Activated CD4-positive, alpha-beta T cell treated with anti-CD3 and anti-CD28 coated beads, Interleukin-2, Interleukin-4, amounts not matched to agents 100 ng/mL and 50 ng/mL, durations not matched to agents 16 hours and 8 hours (primary cell): ENCODE results near the gene STX5.
A peak's percentile ranks its signal among the peaks of the same experiment; 100 is the strongest.
"Not testable (repeated sequence)": the region's sequence is repeated elsewhere in the genome, so short reads cannot be mapped to it uniquely, and the experiment has no call there.

Experiments used
- DNase-seq: peaks from one replicate; pipeline ENCODE4 v3.0.0-alpha.2; 2020; ENCODE audit warnings: low spot score

The STX5 gene

DNA sequence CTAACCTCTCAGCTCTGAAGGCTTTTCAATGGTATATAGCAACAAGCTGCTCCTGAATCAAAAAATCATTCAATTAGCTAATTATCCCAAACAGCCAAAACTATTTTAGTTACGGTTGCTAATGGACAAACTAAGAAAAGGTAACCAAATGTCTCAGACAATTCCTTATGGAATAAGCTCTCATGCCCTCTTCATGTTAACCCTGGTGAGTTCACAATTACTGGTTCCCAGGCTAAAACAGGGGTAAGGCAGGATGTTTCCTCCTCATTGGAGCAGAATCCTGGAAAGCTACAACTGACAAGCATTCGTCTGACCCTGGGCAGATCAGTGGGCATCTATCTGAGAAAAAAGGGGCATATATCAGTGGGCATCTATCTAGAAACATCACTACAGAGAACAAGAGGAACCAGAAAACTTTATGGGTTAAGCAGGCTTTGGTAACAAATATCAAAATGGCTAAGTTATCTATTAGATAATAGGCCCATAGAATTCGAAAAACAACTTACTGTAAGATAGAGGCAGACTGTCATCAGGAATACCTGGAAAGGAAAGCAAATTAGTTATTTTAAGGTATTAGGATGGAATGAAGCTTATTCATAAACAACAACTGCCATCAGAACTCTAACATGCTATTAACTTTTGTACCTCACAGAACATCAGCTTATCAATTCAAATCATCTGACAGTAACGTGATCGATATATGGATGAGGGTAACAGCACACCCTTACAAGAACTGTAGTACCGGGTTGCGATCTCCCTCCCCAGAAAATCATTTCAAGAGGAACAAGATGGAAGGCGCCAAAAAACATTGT is 22.4 kb upstream of the STX5 start:
- DNase-seq, result no peak

DNA sequence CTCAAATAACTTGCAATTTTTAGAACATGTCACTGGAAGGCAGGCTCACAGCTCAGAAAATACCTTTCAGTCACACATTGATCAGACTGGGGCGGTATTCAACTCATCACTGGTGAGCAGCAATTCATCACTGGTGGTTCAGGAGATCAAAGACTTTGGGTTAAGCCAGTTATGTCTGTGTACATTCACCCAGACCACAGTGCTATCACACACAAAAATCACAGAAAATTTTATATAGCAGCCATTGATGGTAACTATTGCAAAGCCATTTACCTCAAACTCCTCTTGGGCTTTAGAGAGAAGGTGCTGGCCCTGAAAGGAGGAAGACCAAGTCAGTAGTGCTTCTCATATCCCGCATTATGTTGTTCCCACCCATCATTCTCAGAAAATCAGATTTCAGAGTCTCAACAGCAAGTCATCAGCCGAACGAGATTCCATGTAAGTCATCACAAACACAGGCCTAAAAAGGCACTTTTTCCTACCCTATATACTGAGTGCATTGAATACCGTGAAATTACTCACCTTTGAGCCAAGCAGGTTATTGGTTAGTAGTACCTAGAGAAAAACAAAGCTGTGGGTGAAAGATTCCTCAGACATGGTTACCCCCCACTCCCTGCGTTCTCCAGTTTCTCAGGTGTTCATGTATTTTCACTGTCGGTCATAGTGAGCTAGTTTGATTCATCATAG is 21.6 kb upstream of the STX5 start:
- peak; percentile 40 for DNase-seq

DNA sequence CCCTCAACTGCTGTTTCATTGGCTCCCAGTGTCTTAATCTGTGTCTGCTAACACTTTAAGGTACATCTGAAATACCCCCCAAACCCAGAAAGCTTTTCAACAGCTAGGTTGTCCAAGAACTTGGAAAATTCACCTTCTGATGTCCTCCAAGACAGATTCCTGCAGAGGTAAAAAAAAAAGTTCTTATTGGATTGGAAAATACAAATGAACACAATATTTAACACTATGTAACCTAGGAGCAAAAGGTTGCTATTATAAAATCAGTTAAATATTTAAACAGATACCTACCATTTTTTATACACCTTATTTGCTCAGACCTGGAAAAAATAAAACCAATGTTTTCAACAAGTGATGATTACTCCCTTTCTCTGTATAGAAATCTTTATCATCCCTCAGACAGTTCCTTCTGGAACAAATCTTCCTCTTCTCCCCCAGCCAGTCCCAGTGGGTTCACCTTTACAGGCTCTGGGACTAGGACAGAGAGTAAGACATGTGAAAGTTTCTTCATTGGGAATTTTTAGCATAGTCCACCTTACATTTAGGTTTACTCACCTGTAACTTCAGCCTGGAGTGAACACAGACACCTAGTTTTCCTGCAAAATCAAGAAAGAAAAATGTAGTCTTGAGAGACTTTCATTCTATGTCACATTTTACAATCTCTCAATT is 20.8 kb upstream of the STX5 start:
- DNase-seq, result no peak

DNA sequence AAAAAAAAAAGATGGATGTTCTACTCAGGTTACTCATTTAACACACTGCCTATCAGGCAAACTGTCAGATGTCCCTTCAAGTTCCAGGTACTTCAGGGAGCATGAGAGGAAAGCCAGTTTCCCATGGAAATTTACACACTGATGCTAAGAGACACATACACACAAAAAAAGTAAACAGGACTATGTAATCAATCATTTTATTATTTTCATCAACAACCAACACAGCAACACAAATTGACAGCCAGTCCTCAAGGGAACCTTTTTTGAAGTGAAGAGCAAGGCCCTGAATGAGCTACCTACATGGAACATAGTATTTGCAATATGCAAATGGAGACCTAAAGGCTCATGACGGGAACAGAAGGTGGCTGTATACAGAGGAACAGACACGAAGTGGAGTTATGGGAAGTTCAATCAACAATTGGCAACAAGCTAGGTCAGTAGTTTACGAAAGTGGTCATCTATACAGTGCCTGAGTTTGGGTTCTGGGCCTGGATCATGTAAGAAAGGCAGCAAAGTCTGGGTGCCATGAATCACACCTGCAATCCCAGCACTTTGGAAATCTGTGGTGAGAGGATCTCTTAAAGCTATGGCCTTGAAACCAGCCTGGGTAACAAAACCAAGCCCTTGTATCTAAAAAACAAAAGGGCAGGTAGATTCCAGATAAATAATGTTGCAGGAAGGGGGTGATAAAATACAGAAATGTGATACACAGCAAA is 20.1 kb upstream of the STX5 start:
- no peak for DNase-seq

DNA sequence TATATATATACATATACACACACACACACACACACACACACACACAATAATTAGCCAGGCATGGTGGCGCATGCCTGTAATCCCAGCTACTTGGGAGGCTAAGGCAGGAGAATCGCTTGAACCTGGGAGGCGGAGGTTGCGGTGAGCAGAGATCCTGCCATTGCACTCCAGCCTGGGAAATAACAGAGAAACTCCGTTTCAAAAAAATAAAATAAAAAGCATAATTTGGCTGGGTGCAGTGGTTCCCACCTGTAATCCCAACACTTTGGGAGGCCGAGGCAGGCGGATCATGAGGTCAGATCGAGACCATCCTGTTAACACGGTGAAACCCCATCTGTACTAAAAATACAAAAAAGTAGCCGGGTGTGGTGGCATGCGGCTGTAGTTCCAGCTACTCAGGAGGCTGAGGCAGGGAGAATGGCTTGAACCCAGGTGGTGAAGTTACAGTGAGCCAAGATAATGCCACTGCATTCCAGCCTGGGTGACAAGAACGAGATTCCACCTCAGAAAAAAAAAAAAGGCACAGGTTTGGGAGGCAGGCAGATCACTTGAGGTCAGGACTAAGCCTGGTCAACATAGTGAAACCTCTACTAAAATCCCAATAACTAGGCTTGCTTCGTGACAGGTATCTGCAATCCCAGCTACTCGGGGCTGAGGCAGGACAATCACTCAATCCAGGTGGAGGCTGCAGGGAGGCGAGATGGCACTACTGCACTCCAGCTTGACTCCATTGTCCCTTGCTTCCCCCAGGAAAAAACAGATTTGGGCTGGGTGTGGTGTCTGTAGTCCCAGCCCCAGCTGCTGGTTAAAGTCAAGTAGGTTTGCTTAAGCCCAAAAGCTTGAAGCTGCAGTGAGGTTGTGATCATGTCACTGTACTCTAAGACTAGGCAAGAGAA is 19.3 kb upstream of the STX5 start:
- peak; percentile 61 for DNase-seq

DNA sequence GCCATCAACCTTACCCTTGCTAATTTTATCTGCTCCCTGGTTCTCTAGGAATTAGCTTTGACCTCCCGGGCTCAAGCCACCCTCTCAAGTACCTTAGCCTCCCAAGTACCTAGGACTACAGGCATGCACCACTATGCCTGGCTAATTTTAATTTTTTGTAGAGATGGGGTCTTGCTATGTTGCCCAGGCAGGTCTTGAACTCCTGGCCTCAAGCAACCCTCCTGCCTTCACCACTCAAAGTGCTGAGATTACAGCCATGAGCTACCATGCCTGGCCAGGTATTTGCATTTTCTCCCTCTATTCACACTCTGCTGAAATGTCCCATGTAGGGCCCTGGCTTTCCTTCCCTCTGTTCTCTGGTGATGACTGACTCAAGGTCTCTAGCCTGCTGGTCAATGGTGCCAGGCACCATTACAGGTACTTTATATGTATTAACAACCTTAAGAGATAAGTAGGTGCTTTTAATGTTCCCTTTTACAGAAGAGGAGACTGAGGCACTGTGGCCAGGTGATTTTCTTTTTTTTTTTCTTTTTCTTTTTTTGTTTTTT is 16.0 kb upstream of the STX5 start:
- DNase-seq, result no peak

DNA sequence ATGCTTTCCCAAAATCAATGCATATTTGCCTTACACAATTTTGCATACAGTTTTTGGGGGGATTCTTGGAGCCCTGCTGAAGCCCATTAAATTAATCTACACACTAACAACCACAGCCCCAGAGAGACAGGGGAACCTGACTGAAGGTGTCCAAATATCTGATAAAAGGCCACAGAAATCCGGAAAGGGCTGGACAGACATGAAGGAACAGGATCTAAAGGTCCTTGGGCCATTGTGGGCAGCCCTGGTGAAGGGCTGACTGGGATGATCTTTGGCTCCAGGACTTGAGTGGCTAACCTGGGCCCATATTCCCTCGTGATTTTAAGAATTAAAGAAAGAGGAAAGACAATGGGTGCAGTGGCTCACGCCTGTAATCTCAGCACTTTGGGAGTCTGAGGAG is 14.3 kb upstream of the STX5 start:
- DNase-seq, result no peak

DNA sequence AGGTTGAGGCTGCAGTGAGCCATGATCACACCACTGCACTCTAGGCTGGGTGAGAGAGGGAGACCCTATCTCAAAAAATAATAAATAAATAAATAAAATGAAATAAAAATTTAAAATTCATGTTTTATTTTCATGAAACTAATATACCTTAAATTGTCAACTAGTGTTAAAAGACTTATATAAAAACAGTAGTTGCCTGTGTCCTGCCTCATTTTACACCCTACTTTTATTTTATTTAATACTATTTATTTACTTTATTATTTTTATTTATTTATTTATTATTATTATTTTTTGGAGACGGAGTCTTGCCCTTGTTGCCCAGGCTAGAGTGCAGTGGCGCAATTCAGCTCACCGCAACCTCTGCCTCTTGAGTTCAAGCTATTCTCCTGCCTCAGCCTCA is 12.3 kb upstream of the STX5 start:
- DNase-seq, result no peak

DNA sequence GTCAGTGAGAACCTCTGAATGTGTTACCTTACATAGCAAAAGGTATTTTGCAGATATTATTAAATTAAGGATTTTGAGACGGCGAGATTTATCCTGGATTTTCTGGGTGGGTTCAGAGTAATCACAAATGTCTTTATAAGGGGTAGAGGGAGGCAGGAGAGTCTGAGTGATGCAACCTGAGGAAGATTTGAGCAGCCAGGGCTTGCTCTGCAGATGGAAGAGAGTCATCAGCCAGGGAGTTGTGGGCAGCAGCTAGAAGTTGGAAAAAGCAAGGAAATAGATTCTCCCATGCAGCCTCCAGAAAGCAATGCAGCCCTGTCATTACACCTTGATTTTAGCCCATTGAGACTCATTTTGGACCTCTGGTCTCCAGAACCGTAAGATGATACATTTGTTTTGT is 11.6 kb upstream of the STX5 start:
- DNase-seq, result no peak

DNA sequence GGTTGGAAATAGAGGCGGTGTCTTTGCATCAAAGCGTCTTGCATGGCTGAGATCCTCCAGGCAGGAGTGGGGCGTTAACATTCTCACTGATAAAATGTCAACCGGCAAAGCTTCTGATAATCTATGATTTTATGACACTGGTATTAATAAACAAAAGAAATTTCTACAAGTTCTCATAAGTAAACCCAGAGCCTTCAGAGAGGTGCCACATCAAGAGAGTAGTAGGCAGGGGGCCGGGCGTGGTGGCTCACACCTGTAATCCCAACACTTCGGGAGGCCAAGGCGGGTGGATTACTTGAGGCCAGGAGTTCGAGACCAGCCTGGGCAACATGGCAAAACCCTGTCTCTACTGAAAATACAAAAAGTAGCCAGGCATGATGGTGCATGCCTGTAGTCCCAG is 11.0 kb upstream of the STX5 start:
- not testable (repeated sequence) for DNase-seq

DNA sequence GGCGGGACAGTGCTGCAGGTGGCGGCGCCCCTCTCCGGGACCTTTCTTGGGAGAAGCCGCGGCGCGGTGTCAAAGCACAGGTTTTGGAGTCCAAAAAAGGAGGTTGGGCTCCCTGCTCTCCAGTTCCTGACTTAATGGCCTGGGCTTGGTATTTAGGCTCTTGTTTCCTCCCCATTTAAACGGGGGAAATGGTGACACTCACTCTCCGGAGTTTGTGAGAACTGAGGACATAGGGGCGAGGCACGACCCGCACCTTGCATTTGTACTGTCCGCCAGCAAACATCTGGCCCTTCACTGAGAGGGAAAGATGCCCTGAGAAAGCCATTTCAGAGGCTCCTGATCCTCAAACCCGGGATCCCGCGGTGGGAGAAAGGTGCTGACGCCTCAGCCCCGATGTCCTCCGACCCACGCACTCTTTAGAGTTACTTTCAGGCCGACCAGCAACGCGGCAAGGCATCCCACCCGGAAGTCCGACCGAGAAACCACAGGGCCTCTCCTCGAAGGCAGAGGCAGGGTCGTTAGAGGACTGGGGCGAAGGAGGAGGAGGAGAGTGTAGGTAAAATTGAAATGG is 10.4 kb upstream of the STX5 start:
- DNase-seq, result peak; percentile 34

DNA sequence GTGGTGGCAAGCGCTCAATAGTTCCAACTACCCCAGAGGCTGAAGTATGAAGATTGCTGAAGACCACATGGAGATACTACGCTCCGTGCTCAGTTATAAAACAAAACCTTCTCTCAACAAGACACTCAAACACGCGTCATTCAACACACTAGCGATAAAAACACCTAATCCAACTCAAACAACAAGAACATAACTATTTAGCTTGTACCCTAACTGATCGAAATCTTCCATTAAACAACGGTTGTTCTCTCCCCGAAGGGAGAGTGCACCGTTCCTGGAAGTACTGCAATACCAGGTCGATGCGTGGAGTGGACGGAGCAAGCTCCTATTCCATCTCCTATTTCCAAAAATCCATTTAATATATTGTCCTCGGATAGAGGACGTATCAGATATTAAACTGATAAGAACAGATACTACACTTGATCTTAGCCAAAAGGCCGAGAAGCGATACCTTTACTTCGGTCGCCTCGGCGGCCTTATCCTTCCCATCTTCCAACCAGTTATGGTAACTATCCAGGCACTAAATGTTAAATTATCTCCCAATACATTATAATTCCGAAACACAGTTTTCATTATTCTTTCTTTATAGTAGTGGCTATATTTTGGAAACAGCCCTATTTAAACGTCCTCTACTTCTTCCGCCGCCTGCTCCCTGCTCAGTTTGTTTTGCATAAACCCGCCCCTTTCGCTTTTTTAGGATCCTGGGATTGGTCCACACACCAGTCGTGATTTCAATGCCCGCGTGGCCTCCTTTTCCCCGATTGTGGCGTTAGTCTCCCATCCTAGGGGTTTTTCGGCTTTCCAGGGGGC is 9.7 kb upstream of the STX5 start:
- peak; percentile 96 for DNase-seq

DNA sequence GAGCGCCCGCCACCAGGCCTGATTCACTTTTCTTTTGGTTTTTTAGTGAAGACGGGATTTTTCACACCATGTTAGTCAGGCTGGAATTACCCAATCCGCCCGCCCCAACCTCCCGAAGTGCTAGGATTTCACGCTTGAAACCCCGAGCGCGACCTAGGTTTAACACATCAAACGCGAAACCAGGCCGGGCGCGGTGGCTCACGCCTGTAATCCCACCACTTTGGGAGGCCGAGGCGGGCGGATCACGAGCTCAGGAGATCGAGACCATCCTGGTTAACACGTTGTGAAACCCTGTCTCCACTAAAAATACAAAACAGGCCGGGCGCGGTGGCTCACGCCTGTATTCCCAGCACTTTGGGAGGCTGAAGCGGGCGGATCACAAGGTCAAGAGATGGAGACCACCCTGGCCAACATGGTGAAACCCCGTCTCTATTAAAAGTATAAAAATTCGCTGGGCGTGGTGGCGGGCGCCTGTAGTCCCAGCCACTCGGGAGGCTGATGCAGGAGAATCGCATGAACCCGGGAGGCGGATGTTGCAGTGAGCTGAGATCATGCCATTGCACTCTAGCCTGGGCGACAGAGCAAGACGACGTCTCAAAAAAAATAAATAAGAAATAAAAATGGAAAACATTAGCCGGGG is 9.0 kb upstream of the STX5 start:
- DNase-seq, result not testable (repeated sequence)

DNA sequence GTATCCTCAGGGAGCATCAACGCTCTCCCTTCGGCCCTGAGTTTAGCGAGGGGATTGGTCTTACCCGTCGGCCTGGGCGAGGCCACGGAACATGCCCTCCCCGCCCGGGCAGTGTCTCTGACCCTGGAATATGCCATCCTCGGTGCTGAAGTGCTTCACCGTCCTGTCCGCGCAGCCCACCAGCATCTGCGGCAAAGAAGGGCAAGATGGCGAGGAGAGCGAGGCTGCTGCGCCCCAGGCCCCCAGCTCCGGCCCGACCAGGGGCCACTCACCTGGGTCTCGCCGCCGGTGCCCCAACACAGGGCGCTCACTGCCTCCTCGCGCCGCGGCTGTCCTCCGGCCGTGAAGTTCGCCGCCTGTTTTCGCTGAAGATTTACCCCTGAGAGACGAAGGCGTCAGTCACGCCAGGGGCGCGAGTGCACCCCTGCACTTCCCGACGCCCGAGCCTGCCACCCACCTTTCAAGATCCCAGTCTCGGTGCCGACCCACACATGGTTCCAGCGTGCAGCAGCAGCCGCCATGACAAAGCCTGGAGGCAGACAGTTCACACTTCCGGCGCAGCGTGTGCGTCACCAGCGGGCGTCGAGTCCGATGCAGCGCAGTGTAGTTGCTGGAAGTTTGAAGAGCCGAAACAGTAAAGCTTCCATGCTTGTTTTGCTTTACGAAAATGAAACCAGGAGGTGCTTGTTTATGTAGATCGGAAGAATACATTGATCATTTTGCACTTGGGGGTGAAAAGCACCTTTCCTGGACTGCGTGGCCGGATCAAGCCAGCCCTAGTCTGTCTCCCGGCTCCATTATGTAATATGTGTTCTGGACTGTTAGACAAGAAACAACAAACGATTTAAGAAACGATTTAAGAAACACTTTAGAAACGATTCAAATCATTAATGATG is 7.4 kb upstream of the STX5 start, which contains the start of gene WDR74:
WDR74 (minus strand) TSS at position 541 of the 896 bp plus-strand sequence; CDS start at position 521, 20 bp downstream.
- peak; percentile 97 for DNase-seq

DNA sequence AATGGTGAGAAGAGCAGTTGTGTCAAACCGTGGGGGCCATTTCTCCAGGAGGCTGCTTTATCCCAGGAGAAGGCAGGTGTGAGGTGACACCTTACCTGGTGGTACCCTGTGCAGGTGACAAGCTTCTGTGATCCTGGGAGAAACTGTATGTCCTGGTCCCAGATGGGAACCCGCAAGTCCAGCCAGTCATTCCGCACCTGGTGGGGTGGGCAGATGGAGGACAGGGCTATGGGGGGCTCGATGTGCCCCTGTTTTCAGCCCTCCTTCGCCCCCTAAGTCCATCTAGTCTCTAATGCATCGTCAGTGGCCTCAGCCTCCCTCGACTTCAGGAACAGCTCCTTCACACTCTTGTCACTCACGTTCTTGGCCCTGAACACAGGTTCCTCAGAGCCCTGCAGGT is 3.5 kb upstream of the STX5 start:
- DNase-seq, result no peak

DNA sequence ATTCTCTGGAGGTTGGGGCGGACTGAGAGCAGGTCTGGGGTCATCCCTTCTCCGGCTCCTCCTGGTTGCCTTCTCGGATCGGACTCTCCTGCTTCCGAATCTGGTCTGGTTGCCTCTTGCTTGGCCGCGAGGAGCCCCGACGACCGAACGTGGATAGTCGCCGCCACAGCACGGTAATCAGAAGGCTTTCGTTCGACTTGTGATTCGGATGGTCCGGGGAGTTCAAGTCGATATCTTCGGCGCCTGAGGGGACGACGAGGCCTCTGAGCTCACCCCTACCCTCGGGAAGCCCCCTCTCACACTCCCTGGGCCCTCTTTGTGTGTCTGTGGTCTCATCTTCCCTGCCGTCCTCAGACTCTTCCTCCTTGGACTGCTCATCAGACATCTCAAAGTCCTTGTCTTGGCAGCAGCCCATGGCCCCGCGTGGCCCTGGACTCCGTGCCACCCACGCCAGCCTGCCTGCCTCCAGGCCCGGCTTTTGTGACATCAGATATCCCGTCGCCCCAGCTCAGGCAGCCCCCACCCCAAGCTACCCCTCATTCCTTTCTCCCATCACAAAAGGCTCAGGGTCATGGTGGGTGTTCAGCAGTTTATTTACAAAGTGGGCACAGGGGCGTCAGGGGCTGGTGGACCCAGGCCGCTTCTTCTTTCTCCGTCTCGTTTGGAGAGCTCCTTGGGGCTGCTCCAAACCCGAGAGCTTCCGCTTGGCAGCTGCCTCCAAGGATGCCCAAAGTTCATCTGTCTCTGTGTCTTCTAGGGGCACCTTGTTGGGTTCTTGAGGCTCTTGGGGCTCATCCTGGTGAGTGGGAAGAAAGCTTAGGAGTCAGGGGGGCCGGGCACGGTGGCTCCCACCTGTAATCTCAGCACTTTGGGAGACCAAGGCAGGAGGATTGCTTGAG is 734 bp upstream of the STX5 start, which contains the start of gene TEX54:
TEX54 (minus strand) TSS at position 506 of the 899 bp plus-strand sequence.
- no peak for DNase-seq

DNA sequence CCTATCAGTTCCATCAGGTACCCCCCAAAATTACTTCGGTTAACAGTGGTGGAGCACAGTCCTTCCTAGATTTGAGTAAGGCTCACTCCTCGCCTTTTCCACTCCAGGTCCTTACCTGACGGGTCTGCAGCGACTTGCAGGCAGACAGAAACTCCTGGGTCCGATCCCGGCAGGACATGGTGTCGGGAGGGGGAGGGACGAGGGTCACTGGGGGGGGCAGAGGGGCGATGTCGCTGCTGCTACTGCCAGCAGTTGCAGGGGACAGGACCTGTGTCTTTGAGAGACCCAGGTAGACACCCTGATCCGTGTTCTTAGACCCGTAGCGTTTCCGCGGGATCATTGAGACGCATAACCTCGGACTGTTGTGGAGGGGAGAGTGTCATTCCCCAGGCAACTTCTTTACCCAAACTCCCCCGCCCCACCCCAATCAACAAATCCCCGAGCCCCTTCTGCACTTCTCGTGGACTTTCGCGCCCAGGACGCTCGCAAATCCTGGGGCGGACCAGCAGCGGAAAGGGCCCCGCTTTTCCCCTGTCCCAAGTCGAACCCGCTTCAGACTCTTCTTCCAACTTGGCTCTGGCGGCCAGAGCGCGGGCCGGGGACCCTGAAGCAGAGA is 839 bp downstream of the STX5 start:
- no peak for DNase-seq
